DND-41 (cell line): ENCODE measurements around the gene ACVRL1.

ENCODE experiments used
- EZH2 ChIP-seq: IDR thresholded peaks from 3 replicates; pipeline ENCODE4 v1.6.1; 2012; ENCODE audit warnings: borderline replicate concordance, low read depth, mild to moderate bottlenecking, moderate library complexity, low read length, inconsistent platforms; ENCODE audit not compliant: severe bottlenecking
- TF ChIP-seq, protein P1 (sequence below): IDR thresholded peaks from 2 replicates; pipeline ENCODE4 v1.5.1; 2012; ENCODE audit warnings: borderline replicate concordance, low read length, moderate library complexity, mild to moderate bottlenecking; ENCODE audit not compliant: poor library complexity, severe bottlenecking; ENCODE audit errors: extremely low read depth

DNA sequence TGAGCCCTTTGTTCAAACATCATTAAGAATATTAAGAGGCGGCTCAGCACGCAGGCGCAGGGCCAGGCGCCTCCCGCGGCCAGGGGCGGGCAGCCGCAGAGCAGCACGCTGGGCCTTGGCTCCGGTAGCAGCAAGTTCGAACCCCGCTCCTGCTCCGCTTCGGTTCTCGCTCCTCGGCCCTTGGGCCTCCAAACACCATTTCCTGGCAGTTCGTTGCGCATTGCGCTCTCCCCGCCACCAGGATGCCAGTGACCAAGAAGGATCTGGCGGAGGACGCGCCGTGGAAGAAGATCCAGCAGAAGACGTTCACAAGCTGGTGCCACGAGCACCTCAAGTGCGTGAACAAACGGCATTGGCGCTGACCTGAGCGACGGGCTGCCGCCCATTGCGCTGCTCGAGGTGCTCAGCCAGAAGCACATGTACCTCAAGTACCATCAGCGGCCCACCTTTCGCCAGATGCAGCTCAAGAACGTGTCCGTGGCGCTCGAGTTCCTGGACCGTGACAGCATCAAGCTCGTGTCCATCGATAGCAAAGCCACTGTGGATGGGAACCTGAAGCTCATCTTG, 6.9 kb upstream of the ACVRL1 start:
- TF ChIP-seq, protein P1, sequence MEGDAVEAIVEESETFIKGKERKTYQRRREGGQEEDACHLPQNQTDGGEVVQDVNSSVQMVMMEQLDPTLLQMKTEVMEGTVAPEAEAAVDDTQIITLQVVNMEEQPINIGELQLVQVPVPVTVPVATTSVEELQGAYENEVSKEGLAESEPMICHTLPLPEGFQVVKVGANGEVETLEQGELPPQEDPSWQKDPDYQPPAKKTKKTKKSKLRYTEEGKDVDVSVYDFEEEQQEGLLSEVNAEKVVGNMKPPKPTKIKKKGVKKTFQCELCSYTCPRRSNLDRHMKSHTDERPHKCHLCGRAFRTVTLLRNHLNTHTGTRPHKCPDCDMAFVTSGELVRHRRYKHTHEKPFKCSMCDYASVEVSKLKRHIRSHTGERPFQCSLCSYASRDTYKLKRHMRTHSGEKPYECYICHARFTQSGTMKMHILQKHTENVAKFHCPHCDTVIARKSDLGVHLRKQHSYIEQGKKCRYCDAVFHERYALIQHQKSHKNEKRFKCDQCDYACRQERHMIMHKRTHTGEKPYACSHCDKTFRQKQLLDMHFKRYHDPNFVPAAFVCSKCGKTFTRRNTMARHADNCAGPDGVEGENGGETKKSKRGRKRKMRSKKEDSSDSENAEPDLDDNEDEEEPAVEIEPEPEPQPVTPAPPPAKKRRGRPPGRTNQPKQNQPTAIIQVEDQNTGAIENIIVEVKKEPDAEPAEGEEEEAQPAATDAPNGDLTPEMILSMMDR, result no peak
- TF ChIP-seq EZH2, result no peak
